Activated CD4-positive, alpha-beta T cell treated with anti-CD3 and anti-CD28 coated beads, Interleukin-2, amount 10 ng/mL, durations not matched to agents 24 days and 14 days (primary cell): ENCODE data around the gene NCAM2. TPM values are rescaled to one million over a fixed set of nuclear protein-coding genes. Genes with fewer than 3 reads are reported as not detected.

Experiments
- DNase-seq: peaks from one replicate; pipeline ENCODE4 v3.0.0; 2022
- H3K27ac Mint-ChIP-seq: one replicate; pipeline ENCODE4 v1.8.0; 2022; ENCODE audit warnings: mild to moderate bottlenecking, mixed read lengths
- H3K27me3 Mint-ChIP-seq: one replicate; pipeline ENCODE4 v1.8.0; 2022; ENCODE audit warnings: mixed read lengths
- H3K36me3 Mint-ChIP-seq: one replicate; pipeline ENCODE4 v1.8.0; 2022; ENCODE audit warnings: low read depth, mild to moderate bottlenecking, mixed read lengths
- H3K4me1 Mint-ChIP-seq: one replicate; pipeline ENCODE4 v1.8.0; 2021; ENCODE audit warnings: mixed read lengths
- H3K4me3 Mint-ChIP-seq: one replicate; pipeline ENCODE4 v1.8.0; 2022; ENCODE audit warnings: mild to moderate bottlenecking, moderate library complexity, mixed read lengths
- H3K9me3 Mint-ChIP-seq: one replicate; pipeline ENCODE4 v1.8.0; 2021; ENCODE audit warnings: mixed read lengths
- intact Hi-C: fragments of 100-400 bp; cut with micrococcal nuclease; formaldehyde crosslinking; loops from one replicate; pipeline ENCODE4 v1.15.1; 2023
- total RNA-seq: library from RNA; stranded (reverse); gene quantifications from 2 replicates; pipeline ENCODE4 v1.2.3, GENCODE V29; 2022

NCAM2 gene
- total RNA-seq, 1 donor from 2014 or later, result not detected

DNA sequence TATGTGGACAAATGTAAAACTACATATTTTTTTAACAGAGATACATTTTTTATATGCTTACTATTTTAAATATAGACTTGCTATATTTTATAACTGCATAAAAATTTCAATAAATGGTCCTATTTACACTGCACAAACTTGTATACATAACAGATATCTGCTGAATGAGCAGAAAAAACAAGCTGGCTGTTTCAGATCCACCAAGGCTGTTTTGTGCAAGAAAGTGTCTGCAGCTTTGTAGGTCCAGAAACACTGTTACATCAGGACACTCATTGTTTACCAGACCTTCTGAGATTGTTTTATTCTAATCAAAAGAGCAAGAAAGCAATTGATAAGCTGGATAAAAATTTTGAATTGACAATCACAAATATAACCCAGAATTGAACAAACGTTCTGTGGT is 99.3 kb downstream of the NCAM2 start:
- H3K36me3 Mint-ChIP-seq, result no peaks in the 10 kb centered on the region
- H3K4me1 Mint-ChIP-seq, result no peaks in the 10 kb centered on the region
- no peak overlapping the region for H3K27ac Mint-ChIP-seq
- intact Hi-C loops, result no loop called here
- no peak overlapping the region for H3K4me3 Mint-ChIP-seq
- no peaks in the 10 kb centered on the region for H3K9me3 Mint-ChIP-seq
- no peaks in the 10 kb centered on the region for H3K27me3 Mint-ChIP-seq
- DNase-seq, result no peak

DNA sequence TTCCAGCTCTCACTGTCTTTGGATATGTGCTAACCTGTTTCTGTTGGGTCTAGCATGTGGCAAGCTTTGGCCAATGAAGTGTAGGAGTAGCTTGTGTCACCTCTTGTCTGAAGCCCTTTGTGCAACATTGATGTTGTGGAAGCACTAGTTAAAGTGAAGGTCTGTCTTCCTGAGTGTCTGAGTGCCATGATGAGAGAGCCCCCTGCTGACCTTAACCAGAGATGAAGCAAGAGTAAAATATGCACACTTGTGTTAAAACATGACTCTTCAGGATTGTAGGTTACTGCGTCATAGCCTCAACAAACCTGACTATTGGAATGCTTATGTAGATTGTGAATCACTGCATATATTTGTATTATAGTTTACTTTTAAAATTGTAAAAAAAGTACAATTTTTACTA is 103.7 kb downstream of the NCAM2 start:
- Mint-ChIP-seq H3K9me3 (no peaks in the 10 kb centered on the region), H3K4me1 (no peaks in the 10 kb centered on the region), H3K4me3 (no peak overlapping the region), H3K27ac (no peak overlapping the region), H3K27me3 (no peaks in the 10 kb centered on the region), H3K36me3 (no peaks in the 10 kb centered on the region)
- intact Hi-C loops, result no loop called here
- DNase-seq, result no peak

DNA sequence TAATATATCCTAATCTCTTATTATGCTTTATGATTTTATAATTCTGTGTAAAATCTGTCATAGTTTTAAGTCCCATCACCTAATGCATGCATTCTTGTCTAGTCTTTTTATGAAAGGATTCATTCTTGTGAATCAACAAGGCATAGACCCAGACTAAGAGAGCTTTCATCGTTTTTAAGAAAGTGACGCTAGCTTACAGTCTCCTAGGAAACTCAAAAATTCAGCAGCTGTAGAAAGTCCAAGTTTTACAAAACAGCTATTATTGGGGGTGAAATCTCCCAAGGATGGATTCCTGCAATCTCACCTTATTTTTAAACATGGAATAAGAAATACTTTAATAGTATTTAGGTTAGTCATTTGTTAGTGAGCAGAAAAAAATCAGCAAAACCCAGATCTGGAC is 104.7 kb downstream of the NCAM2 start:
- Mint-ChIP-seq H3K9me3 (no peaks in the 10 kb centered on the region), H3K36me3 (no peaks in the 10 kb centered on the region), H3K4me3 (no peak overlapping the region), H3K27ac (no peak overlapping the region), H3K4me1 (no peaks in the 10 kb centered on the region), H3K27me3 (no peaks in the 10 kb centered on the region)
- no peak for DNase-seq
- intact Hi-C loops, result no loop called here

DNA sequence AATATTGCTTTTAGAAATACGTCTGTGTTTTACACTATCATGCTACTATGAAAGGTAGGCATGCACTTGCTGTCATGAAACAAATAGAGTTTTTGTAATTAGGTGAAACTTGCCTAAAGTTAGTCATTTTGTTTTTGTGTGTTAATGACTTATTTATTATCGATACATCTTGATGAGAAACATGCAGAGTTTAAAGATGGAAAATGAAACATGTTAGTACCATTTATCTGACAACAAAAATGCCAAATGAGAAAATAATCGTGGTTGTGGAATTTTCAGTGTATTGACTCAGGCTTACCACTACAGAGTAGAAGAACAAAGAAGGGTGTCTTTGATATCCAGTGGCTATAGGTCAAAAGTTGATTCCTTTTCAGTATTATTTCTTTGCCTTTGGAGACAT is 105.5 kb downstream of the NCAM2 start:
- H3K4me3 Mint-ChIP-seq, result no peak overlapping the region
- no peak for DNase-seq
- H3K27me3 Mint-ChIP-seq, result no peaks in the 10 kb centered on the region
- no peaks in the 10 kb centered on the region for H3K36me3 Mint-ChIP-seq
- no peaks in the 10 kb centered on the region for H3K9me3 Mint-ChIP-seq
- intact Hi-C loops, result no loop called here
- no peaks in the 10 kb centered on the region for H3K4me1 Mint-ChIP-seq
- H3K27ac Mint-ChIP-seq, result no peak overlapping the region

DNA sequence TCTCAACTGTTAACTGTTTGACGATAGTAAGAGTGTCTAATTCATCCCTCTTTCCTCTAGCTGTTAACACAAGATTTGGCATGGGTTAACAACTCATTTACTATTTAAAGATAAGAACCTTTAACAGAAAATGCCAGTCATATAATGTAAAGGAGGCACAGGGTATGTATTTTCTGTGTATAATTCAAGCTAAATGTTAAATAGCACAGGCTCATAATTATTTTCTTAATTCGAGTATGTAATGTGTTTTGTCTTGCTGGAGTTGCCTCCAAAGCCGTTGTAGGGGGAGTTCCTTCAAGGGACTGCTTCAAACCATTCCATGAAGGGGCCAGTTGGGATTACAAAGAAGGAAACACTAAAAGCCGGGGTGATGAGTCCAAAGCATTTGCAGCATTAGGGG is 111.5 kb downstream of the NCAM2 start:
- no peaks in the 10 kb centered on the region for H3K4me1 Mint-ChIP-seq
- no peak for DNase-seq
- no peak overlapping the region for H3K27ac Mint-ChIP-seq
- no peaks in the 10 kb centered on the region for H3K36me3 Mint-ChIP-seq
- intact Hi-C loops, result no loop called here
- H3K27me3 Mint-ChIP-seq, result no peaks in the 10 kb centered on the region
- H3K4me3 Mint-ChIP-seq, result no peak overlapping the region
- H3K9me3 Mint-ChIP-seq, result no peaks in the 10 kb centered on the region

DNA sequence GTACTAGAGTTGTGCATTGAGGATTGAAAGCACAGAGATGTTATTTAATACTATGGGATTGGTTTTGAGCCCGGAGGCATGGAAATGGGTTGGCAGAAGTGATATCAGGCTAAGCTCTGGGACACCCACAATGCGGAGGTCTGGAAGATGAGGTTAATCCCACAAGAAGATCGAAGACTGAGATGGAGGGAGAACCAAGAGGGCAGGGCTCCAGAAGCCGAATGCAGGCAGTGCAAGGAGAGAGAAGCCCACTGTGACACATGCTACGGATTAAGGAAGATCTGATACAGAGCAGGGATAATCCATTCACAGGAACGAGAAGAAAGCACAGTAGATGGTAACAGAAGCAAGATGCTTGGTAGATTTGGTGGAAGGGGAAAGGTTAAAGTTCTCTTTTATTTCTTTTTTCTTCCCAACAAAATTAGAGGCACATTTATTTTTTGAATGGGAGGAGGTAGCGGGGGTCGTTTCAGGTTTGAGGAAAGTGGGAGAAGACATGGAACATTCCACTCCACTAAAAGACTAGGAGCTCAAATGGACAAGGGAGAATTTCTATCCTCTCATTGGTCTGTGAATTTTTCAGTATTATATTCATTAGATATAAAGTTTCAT is 113.2 kb downstream of the NCAM2 start:
- Mint-ChIP-seq H3K4me3 (no peak overlapping the region), H3K27me3 (no peaks in the 10 kb centered on the region), H3K27ac (no peak overlapping the region), H3K4me1 (no peaks in the 10 kb centered on the region), H3K36me3 (no peaks in the 10 kb centered on the region), H3K9me3 (no peaks in the 10 kb centered on the region)
- intact Hi-C loops, result no loop called here
- no peak for DNase-seq

DNA sequence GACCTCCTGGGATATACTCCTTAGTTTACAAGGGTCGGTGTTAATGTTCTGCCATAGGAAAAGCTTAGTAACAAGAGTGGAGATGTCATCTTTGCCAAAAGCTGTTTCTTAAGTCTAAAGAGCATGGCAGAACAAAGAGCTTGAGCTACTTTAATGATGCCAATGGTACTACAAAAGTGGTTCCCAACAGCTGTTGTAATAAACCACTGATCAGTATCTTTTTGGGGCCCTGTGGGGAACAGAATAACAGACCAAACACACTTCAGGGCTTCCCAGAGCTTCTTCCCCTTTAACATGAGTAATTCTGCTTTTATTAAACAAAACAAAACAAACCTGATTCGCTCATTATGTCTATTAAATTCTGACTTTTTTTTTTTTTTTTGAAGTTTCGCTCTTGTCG is 116.3 kb downstream of the NCAM2 start:
- H3K27ac Mint-ChIP-seq, result no peak overlapping the region
- no peaks in the 10 kb centered on the region for H3K4me1 Mint-ChIP-seq
- DNase-seq, result no peak
- H3K4me3 Mint-ChIP-seq, result no peak overlapping the region
- H3K9me3 Mint-ChIP-seq, result no peaks in the 10 kb centered on the region
- no peaks in the 10 kb centered on the region for H3K36me3 Mint-ChIP-seq
- intact Hi-C loops, result no loop called here
- H3K27me3 Mint-ChIP-seq, result no peaks in the 10 kb centered on the region

DNA sequence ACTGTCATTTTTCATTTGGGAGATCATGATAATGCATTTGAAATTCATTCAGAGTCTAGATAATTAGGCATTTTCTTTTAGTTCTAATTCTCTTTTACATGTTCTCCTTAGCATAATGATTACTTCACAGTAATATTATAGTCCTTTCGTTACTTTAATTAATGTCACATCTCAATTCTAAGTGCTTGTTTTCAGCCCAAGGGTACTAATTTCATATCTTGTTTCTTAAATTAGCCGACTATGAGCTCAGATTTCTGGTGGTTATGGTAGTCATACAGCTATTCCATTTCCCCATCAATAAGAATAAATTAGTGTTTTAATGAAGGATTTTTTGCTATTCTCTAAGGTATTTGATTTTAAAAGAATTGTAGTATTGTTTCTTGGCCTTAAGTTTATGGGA is 120.9 kb downstream of the NCAM2 start:
- H3K36me3 Mint-ChIP-seq, result no peaks in the 10 kb centered on the region
- H3K9me3 Mint-ChIP-seq, result no peaks in the 10 kb centered on the region
- H3K4me3 Mint-ChIP-seq, result no peak overlapping the region
- no peaks in the 10 kb centered on the region for H3K4me1 Mint-ChIP-seq
- no peaks in the 10 kb centered on the region for H3K27me3 Mint-ChIP-seq
- intact Hi-C loops, result no loop called here
- DNase-seq, result no peak
- H3K27ac Mint-ChIP-seq, result no peak overlapping the region

DNA sequence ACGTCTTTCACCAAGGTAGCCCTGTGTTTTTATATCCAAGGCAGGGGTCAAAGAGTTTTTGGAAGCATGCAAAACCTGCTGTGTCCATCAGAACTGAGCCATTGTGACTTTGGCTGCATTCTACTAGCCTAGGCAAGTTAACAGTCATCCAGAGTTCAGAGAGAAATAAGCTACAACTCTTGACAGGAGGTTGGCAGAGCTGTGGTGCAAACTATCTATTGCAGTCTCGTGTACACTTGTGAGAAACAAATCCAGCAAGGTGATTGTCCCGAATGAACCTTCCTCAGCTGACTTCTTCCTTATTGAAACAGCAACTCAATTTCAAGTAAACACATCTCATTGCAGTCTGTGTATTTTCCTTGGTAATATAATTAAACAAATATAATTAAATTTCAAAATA is 124.5 kb downstream of the NCAM2 start:
- Mint-ChIP-seq H3K36me3 (no peaks in the 10 kb centered on the region), H3K4me3 (no peak overlapping the region), H3K9me3 (no peaks in the 10 kb centered on the region), H3K27ac (no peak overlapping the region), H3K4me1 (no peaks in the 10 kb centered on the region), H3K27me3 (no peaks in the 10 kb centered on the region)
- intact Hi-C loops, result no loop called here
- no peak for DNase-seq

DNA sequence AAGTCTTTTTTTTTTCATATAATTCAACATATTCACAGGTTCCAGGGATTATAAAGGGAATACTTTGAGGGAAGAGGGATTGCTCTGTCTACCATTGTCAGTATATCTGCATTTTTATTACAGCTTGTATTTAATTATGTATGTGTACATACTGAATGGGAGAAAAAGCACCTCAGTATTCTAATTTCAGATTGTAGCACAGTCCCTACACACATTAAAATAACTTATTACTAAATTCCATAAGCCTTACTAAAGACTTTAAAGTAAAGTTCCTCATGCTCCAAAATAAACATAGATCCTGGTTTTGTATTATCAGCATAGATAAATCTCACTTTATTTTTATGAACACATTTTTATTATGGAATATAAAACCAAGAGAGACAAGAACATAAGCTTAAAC is 134.2 kb downstream of the NCAM2 start:
- DNase-seq, result no peak
- no peak overlapping the region for H3K27ac Mint-ChIP-seq
- no peaks in the 10 kb centered on the region for H3K4me1 Mint-ChIP-seq
- intact Hi-C loops, result loop anchor here (10.0 kb wide), 1 partner anchor 402 kb away; no protein-coding TSS in a partner anchor
- no peaks in the 10 kb centered on the region for H3K27me3 Mint-ChIP-seq
- no peaks in the 10 kb centered on the region for H3K36me3 Mint-ChIP-seq
- H3K4me3 Mint-ChIP-seq, result no peak overlapping the region
- no peaks in the 10 kb centered on the region for H3K9me3 Mint-ChIP-seq

DNA sequence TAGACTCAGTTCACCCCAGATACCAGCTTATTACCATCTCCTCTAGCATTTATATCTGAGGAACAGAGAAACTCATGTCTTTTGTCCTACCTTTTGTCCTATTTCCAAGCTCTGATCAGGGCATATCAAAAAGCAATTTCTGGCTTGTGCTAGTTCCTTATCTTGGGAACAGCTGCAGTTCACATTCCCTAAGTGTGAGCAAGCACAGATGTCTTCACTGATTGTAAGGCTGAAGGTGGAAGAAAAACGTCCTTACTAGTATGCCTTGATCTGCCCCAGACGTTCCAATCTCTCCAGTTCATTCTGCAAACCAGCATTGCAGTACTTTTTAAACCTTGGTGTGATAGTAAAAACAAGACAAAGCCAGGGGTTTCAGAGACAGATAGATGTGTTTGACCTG is 139.8 kb downstream of the NCAM2 start:
- Mint-ChIP-seq H3K9me3 (no peaks in the 10 kb centered on the region), H3K27me3 (no peaks in the 10 kb centered on the region), H3K27ac (no peak overlapping the region), H3K4me1 (no peaks in the 10 kb centered on the region), H3K4me3 (no peak overlapping the region), H3K36me3 (no peaks in the 10 kb centered on the region)
- intact Hi-C loops, result loop anchor here (10.0 kb wide), 1 partner anchor 397 kb away; no protein-coding TSS in a partner anchor
- DNase-seq, result no peak

DNA sequence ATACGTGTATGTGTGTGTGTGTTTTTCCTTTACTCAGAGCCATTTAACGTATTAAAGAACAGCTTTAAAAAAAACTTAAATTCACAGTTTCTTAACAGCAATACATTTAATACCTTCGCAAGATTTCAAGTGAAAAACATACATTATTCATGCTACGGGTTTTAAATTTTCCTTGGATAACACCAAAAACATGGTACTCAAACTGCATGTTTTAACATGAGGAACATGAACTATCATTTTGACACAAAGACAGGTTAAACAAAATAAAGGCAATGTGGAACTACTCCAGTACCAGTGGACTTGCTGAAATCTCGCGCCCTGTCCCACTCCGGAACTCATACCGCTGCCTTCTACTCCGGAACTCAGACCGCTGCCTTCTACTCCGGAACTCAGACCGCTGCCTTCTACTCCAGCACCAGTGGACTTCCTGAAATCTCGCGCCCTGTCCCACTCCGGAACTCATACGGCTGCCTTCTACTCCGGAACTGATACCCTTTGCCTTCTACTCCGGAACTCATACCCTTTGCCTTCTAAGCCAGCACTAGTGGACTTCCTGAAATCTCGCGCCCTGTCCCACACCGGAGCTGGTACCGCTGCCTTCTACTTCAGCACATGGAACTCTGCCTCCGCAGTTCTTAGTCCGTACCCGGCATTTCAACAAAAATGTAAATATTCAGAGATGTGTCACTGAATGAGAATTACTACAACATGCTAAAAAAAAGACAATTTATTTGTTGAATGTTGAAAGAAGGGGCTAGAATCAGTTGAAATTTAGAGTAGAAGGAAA is 148.6 kb downstream of the NCAM2 start:
- H3K4me1 Mint-ChIP-seq, result no peaks in the 10 kb centered on the region

DNA sequence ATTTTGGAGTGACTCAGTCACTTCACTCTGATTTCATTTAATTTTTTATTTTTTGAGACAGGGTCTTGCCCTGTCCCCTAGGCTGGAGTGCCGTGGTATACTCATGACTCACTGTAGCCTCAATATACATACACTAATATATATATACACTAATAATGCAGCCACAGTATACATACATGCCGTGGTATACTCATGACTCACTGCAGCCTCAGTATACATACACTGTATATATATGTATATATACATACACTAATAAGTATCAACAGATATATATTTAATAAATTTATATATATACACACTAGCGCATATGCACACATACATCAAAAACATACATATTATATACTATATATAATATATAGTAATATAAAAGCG is 149.2 kb downstream of the NCAM2 start:
- intact Hi-C loops, result no loop called here
- H3K27ac Mint-ChIP-seq, result no peak overlapping the region
- no peaks in the 10 kb centered on the region for H3K4me1 Mint-ChIP-seq
- H3K27me3 Mint-ChIP-seq, result no peaks in the 10 kb centered on the region
- H3K9me3 Mint-ChIP-seq, result no peaks in the 10 kb centered on the region
- DNase-seq, result no peak
- no peak overlapping the region for H3K4me3 Mint-ChIP-seq
- H3K36me3 Mint-ChIP-seq, result no peaks in the 10 kb centered on the region

More for the DNA sequence above, 148.6 kb downstream of the NCAM2 start:
- H3K9me3 Mint-ChIP-seq, result no peaks in the 10 kb centered on the region
- H3K4me3 Mint-ChIP-seq, result no peak overlapping the region
- H3K36me3 Mint-ChIP-seq, result no peaks in the 10 kb centered on the region
- no peaks in the 10 kb centered on the region for H3K27me3 Mint-ChIP-seq
- DNase-seq, result no peak
- H3K27ac Mint-ChIP-seq, result no peak overlapping the region
- intact Hi-C loops, result no loop called here

DNA sequence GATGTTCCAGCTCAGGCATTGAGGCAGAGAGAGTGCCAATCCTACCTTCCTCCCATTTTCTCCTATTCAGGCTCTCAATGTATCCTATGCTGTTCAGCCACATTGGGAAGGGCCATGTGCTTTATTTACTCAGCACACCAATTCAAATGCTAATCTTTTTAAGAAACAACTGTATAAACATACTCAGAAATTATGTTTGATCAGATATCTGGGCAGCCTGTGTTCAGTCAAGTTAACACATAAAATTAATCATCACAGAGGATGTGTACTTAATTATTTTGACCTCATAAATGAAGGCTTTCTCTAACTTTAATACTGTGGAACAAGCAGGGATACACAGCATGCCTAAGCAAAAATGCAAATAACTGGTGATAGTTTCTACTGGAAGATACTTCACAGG is 149.8 kb downstream of the NCAM2 start:
- Mint-ChIP-seq H3K9me3 (no peaks in the 10 kb centered on the region), H3K4me1 (no peaks in the 10 kb centered on the region), H3K27ac (no peak overlapping the region), H3K4me3 (no peak overlapping the region), H3K36me3 (no peaks in the 10 kb centered on the region), H3K27me3 (no peaks in the 10 kb centered on the region)
- DNase-seq, result no peak
- intact Hi-C loops, result no loop called here

DNA sequence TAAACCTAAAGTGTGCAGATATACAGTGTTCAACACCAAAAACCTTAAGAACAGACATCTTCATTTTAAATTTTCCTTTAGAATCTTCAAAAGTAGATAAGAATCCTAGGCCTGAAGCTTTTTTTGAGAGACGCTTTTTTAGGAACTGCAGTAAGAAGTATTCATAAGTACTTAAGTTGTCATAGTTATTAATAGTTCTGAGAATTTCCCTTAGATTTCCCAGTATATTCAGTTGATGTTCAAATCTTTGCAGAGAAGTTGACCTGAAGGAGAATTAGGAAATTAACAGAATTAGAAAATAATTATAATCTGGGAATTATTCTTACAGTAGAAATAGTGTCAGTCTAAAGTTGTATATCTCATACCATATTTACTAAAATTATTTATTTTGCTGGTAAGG is 150.3 kb downstream of the NCAM2 start:
- Mint-ChIP-seq H3K27ac (no peak overlapping the region), H3K27me3 (peaks cover under 1% of the 10 kb centered on the region), H3K4me3 (no peak overlapping the region), H3K36me3 (no peaks in the 10 kb centered on the region), H3K9me3 (no peaks in the 10 kb centered on the region), H3K4me1 (no peaks in the 10 kb centered on the region)
- intact Hi-C loops, result no loop called here
- DNase-seq, result no peak
